LNCAP (cell line): Measurements from ENCODE around the gene NASP.

Source experiments
- TF ChIP-seq, protein P1 (sequence below): fragments of 450-650 bp; IDR thresholded peaks from 2 replicates; pipeline ENCODE4 v1.5.1; 2017; ENCODE audit warnings: mild to moderate bottlenecking

The NASP gene

DNA sequence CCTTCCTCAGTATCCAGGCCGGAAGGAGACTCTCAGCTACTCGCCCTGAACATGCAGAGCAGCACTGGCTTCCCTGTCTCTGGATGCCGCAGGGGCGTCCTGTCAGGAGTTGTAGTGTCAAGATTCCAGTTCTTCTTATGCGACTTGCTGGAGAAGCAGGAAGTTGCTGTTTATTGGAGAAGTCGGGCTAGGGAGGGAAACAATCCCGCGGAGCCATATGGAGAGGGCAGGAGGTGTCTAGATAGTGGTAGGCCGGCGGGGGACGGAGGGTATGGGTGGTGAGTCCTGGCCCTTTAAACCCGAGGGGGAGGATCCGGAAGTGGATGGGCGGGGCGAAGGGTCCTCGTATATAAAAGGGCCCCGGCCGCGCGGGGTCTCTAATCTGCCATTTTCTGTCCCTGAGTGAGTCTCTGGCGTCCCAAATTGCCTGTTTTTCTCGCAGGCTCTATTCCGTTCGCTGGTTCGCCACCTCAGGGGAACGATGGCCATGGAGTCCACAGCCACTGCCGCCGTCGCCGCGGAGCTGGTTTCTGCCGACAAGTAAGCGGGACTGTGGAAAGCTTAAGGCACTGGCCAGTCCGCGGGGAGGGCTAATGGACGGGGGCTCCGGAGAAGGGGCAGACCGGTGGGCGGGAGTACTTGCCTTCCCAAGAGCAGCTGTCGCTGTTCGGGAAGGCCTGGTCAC is at the start of gene NASP:
TSS of gene NASP (plus strand) at position 376 of the 685 bp plus-strand sequence. CDS start at position 482, 106 bp downstream.
- TF ChIP-seq, protein P1, sequence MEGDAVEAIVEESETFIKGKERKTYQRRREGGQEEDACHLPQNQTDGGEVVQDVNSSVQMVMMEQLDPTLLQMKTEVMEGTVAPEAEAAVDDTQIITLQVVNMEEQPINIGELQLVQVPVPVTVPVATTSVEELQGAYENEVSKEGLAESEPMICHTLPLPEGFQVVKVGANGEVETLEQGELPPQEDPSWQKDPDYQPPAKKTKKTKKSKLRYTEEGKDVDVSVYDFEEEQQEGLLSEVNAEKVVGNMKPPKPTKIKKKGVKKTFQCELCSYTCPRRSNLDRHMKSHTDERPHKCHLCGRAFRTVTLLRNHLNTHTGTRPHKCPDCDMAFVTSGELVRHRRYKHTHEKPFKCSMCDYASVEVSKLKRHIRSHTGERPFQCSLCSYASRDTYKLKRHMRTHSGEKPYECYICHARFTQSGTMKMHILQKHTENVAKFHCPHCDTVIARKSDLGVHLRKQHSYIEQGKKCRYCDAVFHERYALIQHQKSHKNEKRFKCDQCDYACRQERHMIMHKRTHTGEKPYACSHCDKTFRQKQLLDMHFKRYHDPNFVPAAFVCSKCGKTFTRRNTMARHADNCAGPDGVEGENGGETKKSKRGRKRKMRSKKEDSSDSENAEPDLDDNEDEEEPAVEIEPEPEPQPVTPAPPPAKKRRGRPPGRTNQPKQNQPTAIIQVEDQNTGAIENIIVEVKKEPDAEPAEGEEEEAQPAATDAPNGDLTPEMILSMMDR, result no peak

DNA sequence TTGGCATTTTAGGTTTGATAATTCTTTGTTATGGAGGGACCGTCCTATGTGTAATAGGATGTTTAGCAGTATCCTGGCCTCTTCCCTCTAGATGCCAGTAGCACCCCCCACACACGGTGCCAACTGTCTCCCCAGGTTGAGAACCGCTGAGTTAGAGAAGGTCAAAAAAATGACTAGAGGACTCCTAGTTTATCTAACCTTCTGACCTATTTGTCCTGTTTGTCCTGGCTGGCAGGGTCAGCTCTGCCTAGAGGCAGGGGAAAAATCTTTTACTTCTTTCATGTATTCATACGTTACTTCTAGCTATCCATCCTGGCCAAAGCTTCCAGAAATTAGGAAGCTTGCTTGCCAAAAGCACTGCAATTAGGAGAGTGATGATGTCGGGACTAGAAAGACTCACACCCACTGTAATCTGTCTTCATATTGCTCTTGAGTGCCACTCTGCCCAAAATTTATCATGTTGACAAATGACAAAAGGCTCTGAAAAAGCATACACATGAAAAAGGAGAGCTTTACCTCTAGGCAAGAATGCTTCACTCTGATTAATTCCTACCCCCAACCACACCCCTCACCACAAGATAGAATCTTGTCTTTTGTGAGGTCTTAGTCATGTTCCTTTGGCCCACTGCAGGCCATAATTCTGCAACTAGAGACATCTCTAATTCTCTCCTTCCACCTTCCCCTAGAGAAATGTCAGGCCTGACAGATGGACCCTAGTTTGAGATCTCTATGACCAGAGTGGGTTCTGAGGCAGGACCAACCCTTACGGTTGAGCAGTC is 47.7 kb upstream of the NASP start:
- TF ChIP-seq, protein P1, result no peak

GRCh38 chr1:45536886-45537285 is 47.0 kb upstream of the NASP start:
- TF ChIP-seq, protein P1, result no peak

- TF ChIP-seq, protein P1, result no peak
Observed at GRCh38 chr1:45541193-45541592, 42.6 kb upstream of the NASP start.

DNA sequence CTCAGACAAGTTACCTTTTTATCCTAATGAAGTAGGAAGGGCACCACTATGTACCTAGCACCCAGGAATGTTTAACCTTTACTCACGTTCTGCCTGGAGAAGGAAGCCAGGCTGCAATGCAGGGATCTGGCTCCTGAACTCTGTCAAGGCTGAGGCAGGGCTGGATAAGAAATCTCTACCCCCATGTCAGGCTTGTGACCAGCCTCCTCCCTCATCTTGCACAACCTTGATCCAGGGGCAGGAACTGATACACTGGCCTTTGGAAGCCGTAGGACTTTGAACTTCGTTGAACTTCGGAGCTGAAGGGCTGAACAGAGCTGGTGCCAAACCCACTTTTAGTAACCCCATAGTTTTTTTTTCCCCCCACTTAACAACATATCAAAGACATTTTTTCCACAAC is 41.2 kb upstream of the NASP start:
- TF ChIP-seq, protein P1, result no peak

- TF ChIP-seq, protein P1, result no peak
Observed at GRCh38 chr1:45543581-45544417, 40.0 kb upstream of the NASP start.

GRCh38 chr1:45544530-45544929 is 39.3 kb upstream of the NASP start:
- TF ChIP-seq, protein P1, result no peak
